Parathyroid adenoma (tissue), 2 donors: ENCODE measurements around the gene UBE4A.
A peak's percentile ranks its signal among the peaks of the same experiment; 100 is the strongest.

Source experiments
- H2AFZ ChIP-seq: fragments of 300-600 bp; sonication (generic); one replicate; pipeline ENCODE4 v1.7.0; 2017; ENCODE audit warnings: antibody characterized with exemption, mild to moderate bottlenecking
- H3K27ac ChIP-seq: fragments of 300-600 bp; sonication (generic); one replicate; pipeline ENCODE4 v1.7.0; 2017
- H3K27me3 ChIP-seq: fragments of 300-600 bp; sonication (generic); one replicate; pipeline ENCODE4 v1.7.0; 2017; ENCODE audit warnings: low read length; ENCODE audit not compliant: control insufficient read depth, insufficient read depth
- H3K36me3 ChIP-seq: fragments of 300-600 bp; sonication (generic); one replicate; pipeline ENCODE4 v1.7.0; 2017; ENCODE audit warnings: low read length; ENCODE audit not compliant: control insufficient read depth, insufficient read depth
- H3K4me1 ChIP-seq: fragments of 300-600 bp; sonication (generic); one replicate; pipeline ENCODE4 v1.7.0; 2017; ENCODE audit warnings: control low read depth
- H3K4me2 ChIP-seq: fragments of 300-600 bp; sonication (generic); one replicate; pipeline ENCODE4 v1.7.0; 2017; ENCODE audit warnings: low read length
- H3K4me3 ChIP-seq: fragments of 300-600 bp; sonication (generic); one replicate; pipeline ENCODE4 v1.7.0; 2017; ENCODE audit warnings: low read depth, low read length
- H3K79me2 ChIP-seq: fragments of 300-600 bp; sonication (generic); one replicate; pipeline ENCODE4 v1.7.0; 2017; ENCODE audit warnings: control low read depth
- H3K9ac ChIP-seq: fragments of 300-600 bp; sonication (generic); one replicate; pipeline ENCODE4 v1.7.0; 2017; ENCODE audit warnings: mild to moderate bottlenecking
- H3K9me3 ChIP-seq: fragments of 300-600 bp; sonication (generic); one replicate; pipeline ENCODE4 v1.7.0; 2017; ENCODE audit warnings: low read length; ENCODE audit not compliant: control insufficient read depth
- CTCF ChIP-seq: fragments of 300-600 bp; sonication (generic); IDR thresholded peaks from one replicate; pipeline ENCODE4 v1.7.0; 2017; ENCODE audit warnings: antibody characterized with exemption, mild to moderate bottlenecking
- donor health status: primary hyperparathyroidism.

The UBE4A gene

GRCh38 chr11:118343981-118344515 lies 15.4 kb upstream of the UBE4A start, which contains the start of gene CD3G:
Gene CD3G (plus strand): TSS chr11:118344344. CDS start chr11:118344424, 80 bp downstream.
- Histone ChIP-seq H3K9ac (no peak within 1 kb of the TSS), H3K9me3 (no peaks in the 10 kb centered on the region), H3K27me3 (no peaks in the 10 kb centered on the region), H2AFZ (no peak within 1 kb of the TSS), H3K4me1 (no peaks in the 10 kb centered on the region), H3K79me2 (no peaks in the 10 kb centered on the region), H3K4me3 (no peak within 1 kb of the TSS), H3K36me3 (no peaks in the 10 kb centered on the region), H3K27ac (no peak within 1 kb of the TSS), H3K4me2 (no peak within 1 kb of the TSS)
- TF ChIP-seq CTCF, result no peak

GRCh38 chr11:118349475-118349874 lies 9.9 kb upstream of the UBE4A start:
- Histone ChIP-seq H3K27me3 (no peaks in the 10 kb centered on the region), H3K4me1 (no peaks in the 10 kb centered on the region), H3K4me2 (no peak overlapping the region), H3K27ac (no peak overlapping the region), H3K36me3 (no peaks in the 10 kb centered on the region), H3K79me2 (no peaks in the 10 kb centered on the region), H3K9me3 (no peaks in the 10 kb centered on the region), H3K4me3 (no peak overlapping the region), H3K9ac (no peak overlapping the region), H2AFZ (no peak overlapping the region)
- TF ChIP-seq CTCF, result no peak

- no peak overlapping the region for H3K4me2 ChIP-seq
- no peak overlapping the region for H3K27ac ChIP-seq
- H3K4me1 ChIP-seq, result no peaks in the 10 kb centered on the region
- no peak overlapping the region for H3K9ac ChIP-seq
- no peaks in the 10 kb centered on the region for H3K36me3 ChIP-seq
- no peak overlapping the region for H2AFZ ChIP-seq
- peak; percentile 38 for TF ChIP-seq CTCF
- H3K9me3 ChIP-seq, result no peaks in the 10 kb centered on the region
- H3K79me2 ChIP-seq, result no peaks in the 10 kb centered on the region
- no peaks in the 10 kb centered on the region for H3K27me3 ChIP-seq
- no peak overlapping the region for H3K4me3 ChIP-seq
Observed at GRCh38 chr11:118353084-118353710, 6.2 kb upstream of the UBE4A start.

GRCh38 chr11:118358071-118358470 lies 1.3 kb upstream of the UBE4A start:
- Histone ChIP-seq H3K4me1 (no peaks in the 10 kb centered on the region), H3K36me3 (no peaks in the 10 kb centered on the region), H2AFZ (no peak overlapping the region), H3K27me3 (no peaks in the 10 kb centered on the region), H3K9me3 (no peaks in the 10 kb centered on the region), H3K9ac (no peak overlapping the region), H3K4me2 (no peak overlapping the region), H3K4me3 (no peak overlapping the region), H3K79me2 (peaks cover 8% of the 10 kb centered on the region), H3K27ac (no peak overlapping the region)
- TF ChIP-seq CTCF, result no peak
